K562 (cell line): ENCODE measurements around the gene ZNF286A. TPM values are rescaled to one million over a fixed set of nuclear protein-coding genes. Genes with fewer than 3 reads are reported as not detected.

Experiments
- ATAC-seq: fragments of 200-7000 bp; cut with Tn5 transposase; 3 replicates; pipeline ENCODE4 v1.9.1; 2020; ENCODE audit warnings: moderate library complexity
- BruUV-seq: library from RNA; stranded (reverse); fragments of 400-500 nt; replicated peaks from 2 replicates; lab custom pipeline; 2021; lab: Mats Ljungman, UMichigan
- CTCF ChIA-PET: fragments of 300-600 bp; formaldehyde crosslinking; extraction: SDS; loops from one replicate; lab custom pipeline; 2021; ENCODE audit warnings: low intra/inter-chr PET ratio; lab: Yijun Ruan, JAX
- POLR2A ChIA-PET: fragments of 300-600, 350-650 bp; sonication (Branson Sonifier 250); formaldehyde crosslinking; extraction: SDS; loops from one replicate; lab custom pipeline; 2021; ENCODE audit warnings: antibody characterized with exemption, inconsistent platforms; lab: Yijun Ruan, JAX
- DNase-seq, 4 experiments: peaks; one replicate each; pipeline versions ENCODE4 v3.0.0 to v3.0.0-alpha.2; 2011 to 2018; ENCODE audit warnings: low spot score in 3 of 4, mixed read lengths in 3 of 4; ENCODE audit errors: extremely low read depth in 1 of 4
- FAIRE-seq: peaks from 2 replicates; lab custom pipeline; 2011; peaks lifted over from hg19 to GRCh38; lab: Jason Lieb, UNC
- H2AFZ ChIP-seq: 2 replicates; pipeline ENCODE4 v1.6.0; 2011; ENCODE audit warnings: low read depth, low read length, control low read depth, inconsistent platforms
- H3K27ac ChIP-seq: fragments of 200-600 bp; 3 replicates; pipeline ENCODE4 v1.8.0; 2011; ENCODE audit warnings: low read depth, mild to moderate bottlenecking, control low read depth, inconsistent platforms, low read length, moderate library complexity, mixed read lengths; ENCODE audit errors: extremely low read depth
- H3K27me3 ChIP-seq, 2 experiments: fragments of 300-600 bp in 1 of 2; 2 replicates in 1 of 2; 3 replicates in 1 of 2; pipeline versions ENCODE4 v1.6.0 to v1.8.0; 2011; ENCODE audit warnings: inconsistent platforms in 2 of 2, low read length in 2 of 2, mild to moderate bottlenecking in 1 of 2, mixed read lengths in 1 of 2, moderate library complexity in 1 of 2; ENCODE audit not compliant: control insufficient read depth in 2 of 2, insufficient read depth in 2 of 2
- H3K36me3 ChIP-seq: fragments of 300-600 bp; 3 replicates; pipeline ENCODE4 v1.8.0; 2011; ENCODE audit warnings: mild to moderate bottlenecking, low read length, inconsistent platforms; ENCODE audit not compliant: control insufficient read depth, insufficient read depth
- H3K4me1 ChIP-seq, 2 experiments: fragments of 200-600 bp in 1 of 2; replicated peaks in 1 of 2; 2 replicates in 1 of 2; 3 replicates in 1 of 2; pipeline versions ENCODE4 v1.5.1 to v1.8.0; 2011; ENCODE audit warnings: inconsistent platforms in 2 of 2, low read length in 2 of 2, mild to moderate bottlenecking in 1 of 2, mixed read lengths in 1 of 2, moderate library complexity in 1 of 2; ENCODE audit not compliant: control insufficient read depth in 2 of 2, insufficient read depth in 2 of 2
- H3K4me2 ChIP-seq: 2 replicates; pipeline ENCODE4 v1.6.1; 2011; ENCODE audit warnings: low read length, control low read depth, inconsistent platforms, mixed read lengths; ENCODE audit not compliant: insufficient read depth
- H3K4me3 ChIP-seq: fragments of 200-600 bp; sonication (generic), shearing (Covaris generic); 2 replicates; pipeline ENCODE4 v1.5.1; 2016; ENCODE audit warnings: control low read depth, inconsistent platforms
- H3K79me2 ChIP-seq: fragments of 200-600 bp; 3 replicates; pipeline ENCODE4 v1.8.0; 2011; ENCODE audit warnings: low read length, inconsistent platforms; ENCODE audit not compliant: control insufficient read depth, insufficient read depth
- H3K9ac ChIP-seq, 2 experiments: 2 replicates each; pipeline versions ENCODE4 v1.6.0 to v1.6.1; 2011; ENCODE audit warnings: low read depth in 2 of 2, low read length in 2 of 2, control low read depth in 1 of 2, inconsistent platforms in 1 of 2, mild to moderate bottlenecking in 1 of 2, mixed read lengths in 1 of 2; ENCODE audit not compliant: insufficient read depth in 1 of 2
- H3K9me1 ChIP-seq: one replicate; pipeline ENCODE4 v1.6.0; 2011; ENCODE audit warnings: inconsistent platforms, mild to moderate bottlenecking, low read length, moderate library complexity; ENCODE audit not compliant: control insufficient read depth, insufficient read depth
- H3K9me3 ChIP-seq: replicated peaks from 2 replicates; pipeline ENCODE4 v1.5.1; 2011; ENCODE audit warnings: low read depth, low read length, inconsistent platforms; ENCODE audit not compliant: control insufficient read depth, insufficient read depth
- H4K20me1 ChIP-seq: replicated peaks from 2 replicates; pipeline ENCODE4 v1.6.1; 2011; ENCODE audit warnings: low read length, inconsistent platforms, mixed read lengths; ENCODE audit not compliant: control insufficient read depth, insufficient read depth
- ELF2 ChIP-seq: fragments of 250-450 bp; sonication (Bioruptor Pico); IDR thresholded peaks from 2 replicates; pipeline ENCODE4 v1.5.0; 2021; ENCODE audit warnings: mild to moderate bottlenecking
- EZH2 ChIP-seq: IDR thresholded peaks from 2 replicates; pipeline ENCODE4 v1.6.1; 2012; ENCODE audit warnings: low read depth, mild to moderate bottlenecking, inconsistent platforms, low read length, borderline replicate concordance
- FOXA1 ChIP-seq: fragments of 450-650 bp; IDR thresholded peaks from 2 replicates; pipeline ENCODE4 v1.6.1; 2016; ENCODE audit warnings: mild to moderate bottlenecking, borderline replicate concordance
- FOXK2 ChIP-seq, 2 experiments: fragments of 450-650 bp; IDR thresholded peaks in 1 of 2; conservative IDR thresholded peaks in 1 of 2; 2 replicates each; pipeline ENCODE4 v1.6.1; 2016; ENCODE audit warnings: low read depth in 2 of 2, mild to moderate bottlenecking in 1 of 2
- HBP1 ChIP-seq: fragments of 450-650 bp; formaldehyde crosslinking; IDR thresholded peaks from 2 replicates; pipeline ENCODE4 v1.4.0; 2022; ENCODE audit warnings: missing genetic modification characterization
- POLR2G ChIP-seq: fragments of 200-400 bp; formaldehyde crosslinking; IDR thresholded peaks from 2 replicates; pipeline ENCODE4 v1.6.1; 2017; ENCODE audit warnings: low read depth, mild to moderate bottlenecking, antibody characterized with exemption, low read length, moderate library complexity
- RBFOX2 ChIP-seq: fragments of 200-400 bp; formaldehyde crosslinking; IDR thresholded peaks from 2 replicates; pipeline ENCODE4 v1.6.1; 2017; ENCODE audit warnings: low read depth, mild to moderate bottlenecking, low read length, moderate library complexity
- SETDB1 ChIP-seq: IDR thresholded peaks from one replicate; pipeline ENCODE4 v1.6.1; 2012; ENCODE audit warnings: low read length, control low read depth, inconsistent platforms
- TSC22D4 ChIP-seq: fragments of 450-650 bp; IDR thresholded peaks from 2 replicates; pipeline ENCODE4 v1.6.1; 2016; ENCODE audit warnings: missing genetic modification characterization, missing biosample characterization, control low read depth
- ZNF124 ChIP-seq: sonication (generic); formaldehyde crosslinking; IDR thresholded peaks from 2 replicates; pipeline ENCODE4 v1.8.1; 2022; ENCODE audit warnings: missing genetic modification reagents
- ZNF143 ChIP-seq: sonication (generic); formaldehyde crosslinking; IDR thresholded peaks from 2 replicates; pipeline ENCODE4 v1.9.0; 2022; ENCODE audit warnings: mild to moderate bottlenecking, missing genetic modification reagents
- WGBS: fragments of 100-300 bp; shearing (Covaris generic); methylation state at CpG from one replicate; pipeline ENCODE4 v1.1.6; 2016; ENCODE audit warnings: low coverage, mixed read lengths; ENCODE audit not compliant: insufficient coverage; ENCODE audit errors: missing lambda C conversion rate; 5-methylcytosine and 5-hydroxymethylcytosine counted together
- in situ Hi-C: fragments of 300-500 bp; cut with MboI; formaldehyde crosslinking; loops from 4 replicates; pipeline ENCODE4 v1.15.0; 2018; ENCODE audit warnings: inconsistent platforms, mixed read lengths
- intact Hi-C: fragments of 100-400 bp; cut with micrococcal nuclease; formaldehyde crosslinking; loops from 2 replicates; pipeline ENCODE4 v1.14.2; 2022
- polyA plus RNA-seq, 8 experiments: library from polyadenylated mRNA; depleted of rRNA in 4 of 8; stranded (reverse) in 5 of 8; unstranded in 3 of 8; fragments of >200 nt; fragmentation: Nextera tagmentation in 2 of 8; fragmentation: Illumina TruSeq in 1 of 8; extraction: Ambion mirVana in 2 of 8; extraction: Trizol in 1 of 8; gene quantifications; 2 replicates each; pipeline versions ENCODE4 v1.2.1 to v1.2.3, GENCODE V29; 2011 to 2014; ENCODE audit warnings: inconsistent platforms in 1 of 8, missing spikeins in 1 of 8
- total RNA-seq, 7 experiments: library from RNA; depleted of rRNA in 6 of 7; stranded (reverse); fragments of >200 nt in 6 of 7; fragmentation: Illumina TruSeq in 2 of 7; extraction: Trizol in 2 of 7; gene quantifications; 2 replicates each; pipeline versions ENCODE4 v1.2.1 to v1.2.3, GENCODE V29; 2011 to 2021; ENCODE audit warnings: low replicate concordance in 1 of 7

ZNF286A gene
- total and polyA plus RNA-seq, 9 of the 15 experiments (the other 6 are each of a cell fraction or from before 2014, with no cell fraction given): 9.0 to 23.1 (median 16.6) TPM

- H4K20me1 ChIP-seq: no peaks in the 10 kb centered on the region
- TF ChIP-seq EZH2 (no peak), TSC22D4 (tag) (no peak), ELF2 (CRISPR knock-in tag) (no peak), POLR2G (peak; percentile 46; the same call in 1 of the 2 replicates), ZNF143 (CRISPR knock-in tag) (no peak), FOXA1 (no peak), RBFOX2 (peak; percentile 55; the same call in 1 of the 2 replicates), SETDB1 (no peak), HBP1 (CRISPR knock-in tag) (no peak), FOXK2 (conservative IDR thresholded peaks at IDR 0.05 in 1 of 2, IDR thresholded peaks at IDR 0.05 in 1 of 2; ENCODE audit: low read depth in 2 of 2) (no peak), ZNF124 (no peak)
- no peaks in the 10 kb centered on the region for H3K27me3 ChIP-seq
- ATAC-seq (no peak; the same call in 2 of the 3 replicates), DNase-seq (no peak), FAIRE-seq (no peak)
- ChIA-PET POLR2A (interaction anchor here (0.7 kb wide), 1 partner anchor 323 kb away, joined by 3 read pairs; no protein-coding TSS in a partner anchor), CTCF (interaction anchor here (0.6 kb wide), 1 partner anchor 875 kb away, joined by 3 read pairs; no protein-coding TSS in a partner anchor)
- H2AFZ ChIP-seq: no peak overlapping the region
- H3K36me3 ChIP-seq: no peaks in the 10 kb centered on the region
- H3K4me3 ChIP-seq: peak overlapping the region; percentile 14; the same call in 1 of the 2 replicates
- H3K27ac ChIP-seq: peak overlapping the region; percentile 53; the same call in 2 of the 3 replicates
- in situ Hi-C loops (no loop called here), intact Hi-C loops (no loop called here)
- H3K9me1 ChIP-seq: no peaks in the 10 kb centered on the region
- BruUV-seq: TSS peak; percentile 65
- peak overlapping the region; percentile 50 to 78; a peak in 3 of 4 replicates for H3K9ac ChIP-seq
- H3K4me1 ChIP-seq: peaks cover 10 to 11% of the 10 kb centered on the region in 2 experiments
- peak overlapping the region; percentile 51; the same call in 1 of the 2 replicates for H3K4me2 ChIP-seq
- no peaks in the 10 kb centered on the region for H3K9me3 ChIP-seq
- WGBS: 55% methylated on average over 13 of the region's 14 CpGs
- H3K79me2 ChIP-seq: no peaks in the 10 kb centered on the region
These were observed 48.6 kb upstream of the ZNF286A start for GRCh38 chr17:15650741-15651582.
